HEK293 (cell line): ENCODE results near the gene HOXD10.

ENCODE experiments used
- CTCF ChIA-PET: fragments of 350-600 bp; formaldehyde crosslinking; extraction: SDS; loops from one replicate; lab custom pipeline; 2021; ENCODE audit warnings: antibody characterized with exemption; lab: Yijun Ruan, JAX
- POLR2A ChIA-PET: fragments of 300-600 bp; formaldehyde crosslinking; extraction: SDS; loops from one replicate; lab custom pipeline; 2020; ENCODE audit warnings: antibody characterized with exemption, inconsistent platforms; lab: Yijun Ruan, JAX
- H3K27ac ChIP-seq: fragments of 200-500 bp; sonication (Bioruptor generic); 2 replicates; pipeline ENCODE4 v1.5.1; 2014; ENCODE audit warnings: low read depth, low read length, control low read depth, inconsistent platforms; ENCODE audit errors: extremely low read depth
- H3K36me3 ChIP-seq, 2 experiments: fragments of 200-500 bp in 1 of 2; sonication (Bioruptor generic) in 1 of 2; 1 replicate in 1 of 2; 2 replicates in 1 of 2; pipeline ENCODE4 v1.5.1; 2014 to 2017; ENCODE audit warnings: inconsistent platforms in 2 of 2, low read length in 2 of 2; ENCODE audit not compliant: control insufficient read depth in 2 of 2, insufficient read depth in 1 of 2
- H3K4me1 ChIP-seq: fragments of 200-500 bp; sonication (Bioruptor generic); 2 replicates; pipeline ENCODE4 v1.5.1; 2014; ENCODE audit warnings: mild to moderate bottlenecking, low read length, inconsistent platforms; ENCODE audit not compliant: control insufficient read depth, insufficient read depth
- H3K4me3 ChIP-seq: 2 replicates; pipeline ENCODE4 v1.5.1; 2011; ENCODE audit warnings: low read depth, mild to moderate bottlenecking, control low read depth, low read length, moderate library complexity
- H3K9me3 ChIP-seq: fragments of 200-500 bp; sonication (Bioruptor generic); 2 replicates; pipeline ENCODE4 v1.5.1; 2014; ENCODE audit warnings: low read depth, low read length, inconsistent platforms; ENCODE audit not compliant: control insufficient read depth, insufficient read depth
- BCL11B ChIP-seq: fragments of 450-650 bp; formaldehyde crosslinking; IDR thresholded peaks from 2 replicates; pipeline ENCODE4 v1.5.1; 2016; ENCODE audit warnings: low read depth, missing biosample characterization, missing genetic modification characterization
- IKZF3 ChIP-seq: fragments of 450-650 bp; IDR thresholded peaks from 2 replicates; pipeline ENCODE4 v1.5.0; 2018; ENCODE audit warnings: missing biosample characterization, mild to moderate bottlenecking, missing genetic modification characterization, moderate library complexity
- OVOL3 ChIP-seq: fragments of 450-650 bp; formaldehyde crosslinking; IDR thresholded peaks from 2 replicates; pipeline ENCODE4 v1.5.1; 2016; ENCODE audit warnings: missing biosample characterization, missing genetic modification characterization
- PRDM1 ChIP-seq: fragments of 450-650 bp; formaldehyde crosslinking; IDR thresholded peaks from 2 replicates; pipeline ENCODE4; 2016; ENCODE audit warnings: missing biosample characterization, missing genetic modification characterization
- PRDM10 ChIP-seq: fragments of 450-650 bp; formaldehyde crosslinking; IDR thresholded peaks from 2 replicates; pipeline ENCODE4 v1.5.1; 2016; ENCODE audit warnings: missing biosample characterization, missing genetic modification characterization
- RBAK ChIP-seq: fragments of 450-650 bp; formaldehyde crosslinking; IDR thresholded peaks from 2 replicates; pipeline ENCODE4 v1.5.1; 2016; ENCODE audit warnings: missing biosample characterization, missing genetic modification characterization
- SETDB1 ChIP-seq: IDR thresholded peaks from one replicate; pipeline ENCODE4 v1.6.1; 2017; ENCODE audit warnings: mild to moderate bottlenecking, low read length, moderate library complexity, mixed read lengths; ENCODE audit not compliant: insufficient read length
- ZBTB48 ChIP-seq: fragments of 450-650 bp; formaldehyde crosslinking; IDR thresholded peaks from 2 replicates; pipeline ENCODE4 v1.5.1; 2016; ENCODE audit warnings: missing biosample characterization, missing genetic modification characterization
- ZFHX2 ChIP-seq: fragments of 450-650 bp; formaldehyde crosslinking; conservative IDR thresholded peaks from 2 replicates; pipeline ENCODE4 v1.5.1; 2016; ENCODE audit warnings: missing biosample characterization, missing genetic modification characterization
- ZNF155 ChIP-seq: fragments of 450-650 bp; formaldehyde crosslinking; IDR thresholded peaks from 2 replicates; pipeline ENCODE4 v1.5.1; 2016; ENCODE audit warnings: missing biosample characterization, missing genetic modification characterization
- ZNF174 ChIP-seq: fragments of 450-650 bp; formaldehyde crosslinking; IDR thresholded peaks from 2 replicates; pipeline ENCODE4 v1.5.0; 2017; ENCODE audit warnings: missing biosample characterization, mild to moderate bottlenecking, missing genetic modification characterization
- ZNF211 ChIP-seq: fragments of 450-650 bp; formaldehyde crosslinking; IDR thresholded peaks from 2 replicates; pipeline ENCODE4 v1.5.1; 2016; ENCODE audit warnings: low read depth, missing biosample characterization, missing genetic modification characterization
- ZNF214 ChIP-seq: fragments of 450-650 bp; formaldehyde crosslinking; IDR thresholded peaks from 2 replicates; pipeline ENCODE4 v1.5.1; 2017; ENCODE audit warnings: missing biosample characterization, mild to moderate bottlenecking, missing genetic modification characterization, borderline replicate concordance
- ZNF266 ChIP-seq: fragments of 450-650 bp; formaldehyde crosslinking; IDR thresholded peaks from 2 replicates; pipeline ENCODE4 v1.5.1; 2016; ENCODE audit warnings: missing biosample characterization, missing genetic modification characterization, low read depth
- ZNF280D ChIP-seq: fragments of 450-650 bp; formaldehyde crosslinking; IDR thresholded peaks from 2 replicates; pipeline ENCODE4 v1.5.1; 2016; ENCODE audit warnings: missing biosample characterization, missing genetic modification characterization
- ZNF548 ChIP-seq: fragments of 450-650 bp; formaldehyde crosslinking; IDR thresholded peaks from 2 replicates; pipeline ENCODE4 v1.5.1; 2016; ENCODE audit warnings: missing biosample characterization, missing genetic modification characterization
- ZNF596 ChIP-seq: fragments of 450-650 bp; IDR thresholded peaks from 2 replicates; pipeline ENCODE4 v1.5.0; 2018; ENCODE audit warnings: missing biosample characterization, mild to moderate bottlenecking, missing genetic modification characterization, moderate library complexity
- ZNF639 ChIP-seq: fragments of 450-650 bp; formaldehyde crosslinking; IDR thresholded peaks from 2 replicates; pipeline ENCODE4 v1.5.1; 2016; ENCODE audit warnings: missing biosample characterization, missing genetic modification characterization
- ZNF677 ChIP-seq: fragments of 450-650 bp; IDR thresholded peaks from 2 replicates; pipeline ENCODE4 v1.5.0; 2018; ENCODE audit warnings: missing biosample characterization, mild to moderate bottlenecking, missing genetic modification characterization, moderate library complexity
- ZNF843 ChIP-seq: fragments of 450-650 bp; formaldehyde crosslinking; IDR thresholded peaks from 2 replicates; pipeline ENCODE4 v1.5.1; 2016; ENCODE audit warnings: missing biosample characterization, missing genetic modification characterization
- ZXDB ChIP-seq: fragments of 450-650 bp; formaldehyde crosslinking; IDR thresholded peaks from 2 replicates; pipeline ENCODE4 v1.5.1; 2016; ENCODE audit warnings: missing biosample characterization, missing genetic modification characterization

Gene HOXD10

GRCh38 chr2:176074919-176075425, 41.6 kb upstream of the HOXD10 start:
- no peak overlapping the region for H3K27ac ChIP-seq
- ChIA-PET POLR2A (interaction anchor here (0.8 kb wide), 1 partner anchor 19 kb away, joined by 3 read pairs; no protein-coding TSS in a partner anchor), CTCF (interaction anchor here (1.6 kb wide), 1 partner anchor 709 kb away, joined by 3 read pairs; no protein-coding TSS in a partner anchor)
- H3K36me3 ChIP-seq, result no peaks in the 10 kb centered on the region
- H3K4me1 ChIP-seq, result no peaks in the 10 kb centered on the region
- TF ChIP-seq SETDB1, result no peak
- no peak for TF ChIP-seq ZNF280D
- no peak for TF ChIP-seq ZNF211 (tag by site-specific recombination)
- no peak for TF ChIP-seq ZNF266
- no peak for TF ChIP-seq ZFHX2 (tag by site-specific recombination)
- TF ChIP-seq ZNF548 (tag by site-specific recombination), result no peak
- H3K9me3 ChIP-seq, result no peaks in the 10 kb centered on the region
- H3K4me3 ChIP-seq, result no peak overlapping the region

- TF ChIP-seq ZNF596 (tag by site-specific recombination), result no peak
- TF ChIP-seq ZNF174, result no peak
- TF ChIP-seq ZNF211 (tag by site-specific recombination), result no peak
- no peak for TF ChIP-seq ZNF677 (tag by site-specific recombination)
- TF ChIP-seq RBAK (tag by site-specific recombination), result no peak
- no peak for TF ChIP-seq ZNF214 (tag by site-specific recombination)
- no peak for TF ChIP-seq PRDM1
- TF ChIP-seq ZXDB, result no peak
- TF ChIP-seq OVOL3, result no peak
- TF ChIP-seq IKZF3 (tag by site-specific recombination), result no peak
- no peak for TF ChIP-seq ZBTB48
- no peak for TF ChIP-seq ZNF843 (tag by site-specific recombination)
- no peak for TF ChIP-seq ZNF639 (tag by site-specific recombination)
- no peak for TF ChIP-seq ZNF155 (tag by site-specific recombination)
- TF ChIP-seq PRDM10, result no peak
- TF ChIP-seq BCL11B, result no peak
- TF ChIP-seq, all 188 proteins: peak for 0
- Histone ChIP-seq H3K9me3 (no peaks in the 10 kb centered on the region), H3K27ac (no peak overlapping the region), H3K4me1 (no peaks in the 10 kb centered on the region), H3K4me3 (no peak overlapping the region), H3K36me3 (no peaks in the 10 kb centered on the region)
- CTCF ChIA-PET, result interaction anchor here (1.6 kb wide), 1 partner anchor 710 kb away, joined by 3 read pairs; no protein-coding TSS in a partner anchor
- POLR2A ChIA-PET, result interaction anchor here (0.8 kb wide), 1 partner anchor 19 kb away, joined by 3 read pairs; no protein-coding TSS in a partner anchor
Observed at GRCh38 chr2:176075481-176075880, 41.1 kb upstream of the HOXD10 start.
